H9 (cell line): ENCODE results near the gene NRN1L. TPM values are rescaled to one million over a fixed set of nuclear protein-coding genes. Genes with fewer than 3 reads are reported as not detected.

Experiments used
- DNase-seq: peaks from one replicate; pipeline ENCODE4 v3.0.0-alpha.2; 2017
- H2AFZ ChIP-seq: one replicate; pipeline ENCODE4 v1.6.1; 2013; ENCODE audit warnings: mild to moderate bottlenecking, low read length, control low read depth, moderate library complexity
- H2AK5ac ChIP-seq: 2 replicates; pipeline ENCODE4 v1.6.1; 2013; ENCODE audit warnings: low read length, control low read depth, mixed read lengths; ENCODE audit not compliant: insufficient read length
- H2BK120ac ChIP-seq: one replicate; pipeline ENCODE4 v1.6.1; 2013; ENCODE audit warnings: low read depth, mild to moderate bottlenecking, low read length, control low read depth, inconsistent platforms; ENCODE audit not compliant: poor library complexity, severe bottlenecking
- H2BK12ac ChIP-seq: 2 replicates; pipeline ENCODE4 v1.6.1; 2013; ENCODE audit warnings: low read length, control low read depth, mixed read lengths, low read depth; ENCODE audit not compliant: insufficient read length
- H2BK15ac ChIP-seq: 2 replicates; pipeline ENCODE4 v1.6.1; 2013; ENCODE audit warnings: low read depth, low read length, control low read depth
- H2BK20ac ChIP-seq: one replicate; pipeline ENCODE4 v1.6.1; 2013; ENCODE audit warnings: low read depth, mild to moderate bottlenecking, low read length, control low read depth, inconsistent platforms; ENCODE audit not compliant: poor library complexity, severe bottlenecking
- H2BK5ac ChIP-seq: 2 replicates; pipeline ENCODE4 v1.6.1; 2013; ENCODE audit warnings: low read length, control low read depth, mixed read lengths; ENCODE audit not compliant: insufficient read length
- H3K14ac ChIP-seq: 2 replicates; pipeline ENCODE4 v1.6.1; 2013; ENCODE audit warnings: low read length, control low read depth; ENCODE audit not compliant: insufficient read depth
- H3K18ac ChIP-seq: 2 replicates; pipeline ENCODE4 v1.6.1; 2013; ENCODE audit warnings: low read depth, mild to moderate bottlenecking, mixed read lengths, low read length, control low read depth; ENCODE audit not compliant: insufficient read length
- H3K23ac ChIP-seq: 2 replicates; pipeline ENCODE4 v1.6.1; 2013; ENCODE audit warnings: low read length, control low read depth, mixed read lengths, low read depth; ENCODE audit not compliant: insufficient read length
- H3K23me2 ChIP-seq: 2 replicates; pipeline ENCODE4 v1.6.1; 2013; ENCODE audit warnings: low read depth, mild to moderate bottlenecking, mixed read lengths, low read length, control low read depth; ENCODE audit not compliant: insufficient read length, poor library complexity, severe bottlenecking
- H3K27ac ChIP-seq: 2 replicates; pipeline ENCODE4 v1.5.1; 2013; ENCODE audit warnings: low read length, control low read depth, mixed read lengths, low read depth; ENCODE audit not compliant: insufficient read length
- H3K27me3 ChIP-seq: 2 replicates; pipeline ENCODE4 v1.6.1; 2013; ENCODE audit warnings: low read length, control low read depth, inconsistent platforms; ENCODE audit not compliant: insufficient read depth
- H3K4ac ChIP-seq: 2 replicates; pipeline ENCODE4 v1.6.1; 2013; ENCODE audit warnings: low read depth, mild to moderate bottlenecking, control low read depth, inconsistent platforms, low read length, moderate library complexity
- H3K4me1 ChIP-seq: 2 replicates; pipeline ENCODE4 v1.6.1; 2013; ENCODE audit warnings: low read length, control low read depth, inconsistent platforms; ENCODE audit not compliant: insufficient read depth
- H3K4me2 ChIP-seq: 2 replicates; pipeline ENCODE4 v1.6.1; 2013; ENCODE audit warnings: low read length, control low read depth, mixed read lengths; ENCODE audit not compliant: insufficient read length, insufficient read depth
- H3K56ac ChIP-seq: 2 replicates; pipeline ENCODE4 v1.6.1; 2013; ENCODE audit warnings: low read depth, mild to moderate bottlenecking, mixed read lengths, low read length, control low read depth; ENCODE audit not compliant: insufficient read length
- H3K79me1 ChIP-seq: 2 replicates; pipeline ENCODE4 v1.6.1; 2013; ENCODE audit warnings: low read depth, mild to moderate bottlenecking, moderate library complexity, low read length, control low read depth, inconsistent platforms; ENCODE audit not compliant: insufficient read depth, poor library complexity, severe bottlenecking
- H3K79me2 ChIP-seq: 2 replicates; pipeline ENCODE4 v1.6.1; 2013; ENCODE audit warnings: low read length, control low read depth, inconsistent platforms; ENCODE audit not compliant: insufficient read depth
- H3K9ac ChIP-seq: 2 replicates; pipeline ENCODE4 v1.6.1; 2013; ENCODE audit warnings: low read length, control low read depth, mixed read lengths; ENCODE audit not compliant: insufficient read length; ENCODE audit errors: extremely low read depth
- H3K9me3 ChIP-seq: one replicate; pipeline ENCODE4 v1.6.1; 2013; ENCODE audit warnings: low read depth, low read length, inconsistent platforms; ENCODE audit not compliant: control insufficient read depth
- H3T11ph ChIP-seq: one replicate; pipeline ENCODE4 v1.6.1; 2013; ENCODE audit warnings: mild to moderate bottlenecking, low read length, control low read depth, inconsistent platforms
- H4K20me1 ChIP-seq: one replicate; pipeline ENCODE4 v1.6.1; 2013; ENCODE audit not compliant: control insufficient read depth, insufficient read length, insufficient read depth
- H4K5ac ChIP-seq: 2 replicates; pipeline ENCODE4 v1.6.1; 2013; ENCODE audit warnings: low read depth, mild to moderate bottlenecking, mixed read lengths, low read length, control low read depth; ENCODE audit not compliant: insufficient read length
- H4K8ac ChIP-seq: replicated peaks from 2 replicates; pipeline ENCODE4 v1.6.1; 2013; ENCODE audit warnings: low read length, control low read depth, mixed read lengths, low read depth; ENCODE audit not compliant: insufficient read length
- H4K91ac ChIP-seq: 2 replicates; pipeline ENCODE4 v1.6.1; 2013; ENCODE audit warnings: low read depth, mild to moderate bottlenecking, moderate library complexity, mixed read lengths, low read length, control low read depth; ENCODE audit not compliant: insufficient read length
- H3K27ac Mint-ChIP-seq, 3 experiments: 2 replicates in 2 of 3; 3 replicates in 1 of 3; pipeline ENCODE4 v1.8.0; 2020 to 2021; ENCODE audit warnings: mixed read lengths in 3 of 3, mild to moderate bottlenecking in 1 of 3, moderate library complexity in 1 of 3
- H3K27me3 Mint-ChIP-seq: 2 replicates; pipeline ENCODE4 v1.8.0; 2021; ENCODE audit warnings: low read depth, mild to moderate bottlenecking, moderate library complexity, mixed read lengths
- H3K36me3 Mint-ChIP-seq, 3 experiments: 2 replicates in 2 of 3; 3 replicates in 1 of 3; pipeline ENCODE4 v1.8.0; 2020 to 2021; ENCODE audit warnings: low read depth in 3 of 3, mixed read lengths in 3 of 3; ENCODE audit not compliant: insufficient read depth in 1 of 3
- H3K4me1 Mint-ChIP-seq, 2 experiments: 2 replicates each; pipeline ENCODE4 v1.8.0; 2020; ENCODE audit warnings: mixed read lengths in 2 of 2
- H3K4me3 Mint-ChIP-seq, 2 experiments: 2 replicates in 1 of 2; 3 replicates in 1 of 2; pipeline ENCODE4 v1.8.0; 2020 to 2021; ENCODE audit warnings: mild to moderate bottlenecking in 2 of 2, mixed read lengths in 2 of 2, moderate library complexity in 1 of 2
- H3K9me3 Mint-ChIP-seq, 2 experiments: 2 replicates in 1 of 2; 3 replicates in 1 of 2; pipeline ENCODE4 v1.8.0; 2020; ENCODE audit warnings: mild to moderate bottlenecking in 2 of 2, mixed read lengths in 2 of 2, moderate library complexity in 1 of 2
- CTCF ChIP-seq: fragments of 200-600 bp; sonication (generic); conservative IDR thresholded peaks from 3 replicates; pipeline ENCODE4 v1.8.0; 2021; ENCODE audit warnings: antibody characterized with exemption, mild to moderate bottlenecking
- WGBS: extraction: QIAGEN DNeasy Blood & Tissue Kit; methylation state at CpG from one replicate; pipeline ENCODE4 v1.1.7; 2013; ENCODE audit warnings: missing lambda C conversion rate, low lambda C conversion rate, mixed read lengths; ENCODE audit not compliant: insufficient read length; ENCODE audit errors: extremely low coverage; 5-methylcytosine and 5-hydroxymethylcytosine counted together
- total RNA-seq: library from RNA; stranded (reverse); gene quantifications from 2 replicates; pipeline ENCODE4 v1.2.1, GENCODE V29; 2021

The NRN1L gene
- total RNA-seq, 1 experiment from 2014 or later: 2.0 TPM

DNA sequence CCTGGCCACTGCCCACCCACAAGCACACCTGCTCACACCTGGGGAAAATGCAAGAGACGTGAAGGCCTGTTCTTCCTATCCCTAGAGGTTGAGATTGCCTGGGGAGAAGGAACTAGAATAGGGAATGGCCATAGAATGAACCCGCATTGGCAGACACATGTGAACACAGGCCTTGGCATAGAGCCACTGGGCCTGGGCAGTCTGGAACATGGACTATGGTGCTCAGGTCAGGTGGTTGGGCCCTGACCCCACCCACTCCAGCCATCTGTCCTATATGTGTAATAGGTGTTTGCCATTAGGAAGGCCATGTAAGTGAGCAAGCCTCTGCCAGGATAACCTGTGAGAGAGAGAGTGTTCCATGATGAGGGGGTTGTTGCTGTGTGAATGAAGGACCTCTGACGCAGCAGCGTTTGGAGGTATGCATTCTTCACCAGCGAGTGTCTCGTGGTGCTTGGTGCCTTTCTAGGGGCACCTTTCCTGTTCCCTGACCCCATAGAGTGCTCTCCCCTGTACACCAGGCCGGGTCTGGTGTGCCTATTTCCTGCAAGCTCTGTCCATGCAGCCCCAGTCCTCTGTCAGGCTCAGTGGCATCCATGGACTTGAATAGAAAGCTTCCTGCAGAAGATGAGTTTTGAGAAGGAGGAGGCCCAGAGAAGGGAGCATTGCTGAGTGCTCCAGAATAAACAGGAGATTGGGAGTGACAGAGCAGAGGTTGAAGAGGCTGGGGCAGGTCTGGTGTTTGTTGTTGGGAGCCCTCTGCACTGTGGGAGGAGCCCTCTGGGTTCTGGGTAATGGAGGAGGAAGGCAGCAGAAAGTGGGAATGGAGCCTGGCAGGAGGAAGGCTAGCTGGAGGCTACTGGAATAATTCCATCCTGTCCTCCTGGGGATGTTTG lies 31.4 kb downstream of the NRN1L start:
- no peaks in the 10 kb centered on the region for H3K9me3 ChIP-seq
- no peak overlapping the region for H3K9ac ChIP-seq
- no peak overlapping the region for H2BK20ac ChIP-seq
- TF ChIP-seq CTCF: no peak
- H2AFZ ChIP-seq: no peak overlapping the region
- H3K79me2 ChIP-seq: no peaks in the 10 kb centered on the region
- no peak overlapping the region for H3K14ac ChIP-seq
- no peak overlapping the region for H2BK15ac ChIP-seq
- no peak overlapping the region for H3T11ph ChIP-seq
- H3K79me1 ChIP-seq: no peaks in the 10 kb centered on the region
- no peak overlapping the region for H3K23ac ChIP-seq
- H3K9me3 Mint-ChIP-seq: no peaks in the 10 kb centered on the region
- peaks cover 7% of the 10 kb centered on the region; the same call in 1 of the 2 replicates for H3K4me1 ChIP-seq
- H3K4me3 Mint-ChIP-seq: no peak overlapping the region
- H4K91ac ChIP-seq: no peak overlapping the region
- no peak overlapping the region for H4K5ac ChIP-seq
- H3K4ac ChIP-seq: no peak overlapping the region
- H3K27ac ChIP-seq: no peak overlapping the region
- H3K4me2 ChIP-seq: no peak overlapping the region
- H2AK5ac ChIP-seq: no peak overlapping the region
- peaks cover 12 to 23% of the 10 kb centered on the region in 2 experiments for H3K4me1 Mint-ChIP-seq
- no peaks in the 10 kb centered on the region; the same call in 1 of the 2 replicates for H3K27me3 Mint-ChIP-seq
- no peaks in the 10 kb centered on the region for H3K27me3 ChIP-seq
- DNase-seq: no peak
- no peak overlapping the region for H2BK5ac ChIP-seq
- no peaks in the 10 kb centered on the region for H3K23me2 ChIP-seq
- H2BK12ac ChIP-seq: no peak overlapping the region
- WGBS: no CpG with 5 or more reads among the region's 7 CpGs
- no peak overlapping the region for H3K18ac ChIP-seq
- H2BK120ac ChIP-seq: no peak overlapping the region
- H3K56ac ChIP-seq: no peak overlapping the region
- H4K8ac ChIP-seq: no peak overlapping the region
- peak overlapping the region in 2 of 3 experiments; percentile 45 to 88; a peak in 4 of 7 replicates for H3K27ac Mint-ChIP-seq
- no peaks in the 10 kb centered on the region for H4K20me1 ChIP-seq
- peaks cover 5 to 29% (median 8%) of the 10 kb centered on the region in 3 experiments; a peak in 6 of 7 replicates for H3K36me3 Mint-ChIP-seq
